ENCODE measurements around the gene ABHD15.

ABHD15 gene

DNA sequence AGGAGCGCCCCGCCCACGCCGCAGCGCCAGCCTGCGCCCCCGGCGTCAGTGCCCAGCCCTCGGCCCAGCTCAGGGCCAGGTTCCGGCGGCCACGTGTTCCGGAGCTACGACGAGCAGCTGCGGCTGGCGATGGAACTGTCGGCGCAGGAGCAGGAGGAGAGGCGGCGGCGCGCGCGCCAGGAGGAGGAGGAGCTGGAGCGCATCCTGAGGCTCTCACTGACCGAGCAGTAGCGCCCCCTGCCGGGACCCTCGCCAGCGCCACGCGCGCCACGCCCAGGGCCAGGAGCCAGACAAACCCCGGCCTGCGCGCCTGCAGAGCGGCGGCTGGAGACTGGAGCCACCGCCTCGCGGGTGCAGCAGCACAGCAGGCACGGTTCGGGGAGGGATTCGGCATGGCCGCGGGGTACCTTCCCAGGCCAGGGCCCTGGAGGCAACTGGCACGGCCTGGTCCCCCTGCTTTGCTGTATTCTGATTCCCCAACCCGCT lies 46.6 kb upstream of the ABHD15 start:
- H3K4me3 ChIP-seq (ENCODE audit: control insufficient read depth, low read depth, low read length) = peak overlapping the region; percentile 17
- peak; percentile 86 for DNase-seq (ENCODE audit: low read depth)
- peak; percentile 49 for TF ChIP-seq CTCF (conservative IDR thresholded peaks at IDR 0.05; ENCODE audit: control insufficient read depth, insufficient read depth, low read depth, low read length)

DNA sequence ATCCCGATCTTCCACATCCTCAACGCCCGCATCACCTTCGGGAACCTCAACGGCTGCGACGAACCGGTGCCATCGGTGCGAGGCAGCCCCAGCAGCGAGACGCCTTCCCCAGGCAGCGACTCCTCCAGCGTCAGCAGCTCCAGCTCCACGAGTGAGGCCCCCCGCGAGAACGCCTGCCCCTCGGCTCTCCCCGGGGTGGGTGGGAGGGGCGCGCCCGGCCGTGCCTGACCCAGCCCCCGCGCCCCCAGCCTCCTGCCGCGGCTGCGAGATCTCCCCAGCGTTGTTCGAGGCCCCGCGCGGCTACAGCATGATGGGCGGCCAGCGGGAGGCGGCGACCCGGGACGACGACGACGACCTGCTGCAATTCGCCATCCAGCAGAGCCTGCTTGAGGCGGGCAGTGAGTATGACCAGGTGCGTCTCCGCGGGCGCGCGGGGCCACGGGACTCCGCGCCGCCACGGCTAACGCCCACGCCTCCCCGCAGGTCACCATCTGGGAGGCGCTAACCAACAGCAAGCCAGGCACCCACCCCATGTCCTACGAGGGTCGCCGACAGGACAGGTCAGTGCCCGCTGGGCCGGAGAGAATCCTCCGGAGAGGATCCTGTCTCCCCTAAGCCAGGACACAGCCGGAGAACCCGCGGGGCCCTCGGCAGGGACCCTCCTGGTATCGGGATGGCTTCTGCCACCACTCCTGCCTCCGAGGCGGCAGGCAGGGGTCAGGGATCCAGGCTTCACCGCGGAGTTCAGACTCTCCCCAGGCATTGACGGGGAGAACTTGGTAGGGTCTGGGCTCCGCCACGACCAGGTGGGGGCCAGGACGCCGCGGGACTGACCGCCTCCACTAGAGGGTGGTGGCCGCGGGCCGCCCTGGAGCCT lies 45.8 kb upstream of the ABHD15 start:
- DNase-seq (ENCODE audit: low read depth) = no peak
- H3K4me3 ChIP-seq (ENCODE audit: control insufficient read depth, low read depth, low read length) = no peak overlapping the region
- no peak for TF ChIP-seq CTCF (conservative IDR thresholded peaks at IDR 0.05; ENCODE audit: control insufficient read depth, insufficient read depth, low read depth, low read length)

- no peak for DNase-seq (ENCODE audit: low read depth)
- H3K4me3 ChIP-seq (ENCODE audit: control insufficient read depth, low read depth, low read length) = no peak overlapping the region
- TF ChIP-seq CTCF (conservative IDR thresholded peaks at IDR 0.05; ENCODE audit: control insufficient read depth, insufficient read depth, low read depth, low read length) = no peak
Measured at GRCh38 chr17:29612094-29612403, 45.2 kb upstream of the ABHD15 start.

GRCh38 chr17:29611351-29612093 lies 44.7 kb upstream of the ABHD15 start:
- no peak overlapping the region for H3K4me3 ChIP-seq (ENCODE audit: control insufficient read depth, low read depth, low read length)
- no peak for TF ChIP-seq CTCF (conservative IDR thresholded peaks at IDR 0.05; ENCODE audit: control insufficient read depth, insufficient read depth, low read depth, low read length)
- DNase-seq (ENCODE audit: low read depth) = no peak

GRCh38 chr17:29610395-29610794 lies 43.6 kb upstream of the ABHD15 start:
- H3K4me3 ChIP-seq (ENCODE audit: control insufficient read depth, low read depth, low read length) = no peak overlapping the region
- DNase-seq (ENCODE audit: low read depth) = no peak
- TF ChIP-seq CTCF (conservative IDR thresholded peaks at IDR 0.05; ENCODE audit: control insufficient read depth, insufficient read depth, low read depth, low read length) = no peak

GRCh38 chr17:29608986-29609385 lies 42.1 kb upstream of the ABHD15 start:
- H3K4me3 ChIP-seq (ENCODE audit: control insufficient read depth, low read depth, low read length) = no peak overlapping the region
- no peak for TF ChIP-seq CTCF (conservative IDR thresholded peaks at IDR 0.05; ENCODE audit: control insufficient read depth, insufficient read depth, low read depth, low read length)

More at GRCh38 chr17:29608986-29609385, 42.1 kb upstream of the ABHD15 start:
- no peak for DNase-seq (ENCODE audit: low read depth)
